HCT116 (cell line): ENCODE measurements around the gene APPBP2. TPM values are rescaled to one million over a fixed set of nuclear protein-coding genes. Genes with fewer than 3 reads are reported as not detected.

ENCODE experiments used
- ATAC-seq: fragments of 200-7000 bp; cut with Tn5 transposase; 2 replicates; pipeline ENCODE4 v1.9.1; 2020; ENCODE audit warnings: mild to moderate bottlenecking, moderate library complexity
- BruUV-seq: library from RNA; stranded (reverse); fragments of 400-500 nt; replicated peaks from 2 replicates; lab custom pipeline; 2021; lab: Mats Ljungman, UMichigan
- CTCF ChIA-PET: fragments of 300-600 bp; sonication (Branson Sonifier 250); formaldehyde crosslinking; loops from one replicate; lab custom pipeline; 2021; ENCODE audit warnings: antibody characterized with exemption; lab: Charles Lee
- POLR2A ChIA-PET: fragments of 300-600, 350-600 bp; sonication (Branson Sonifier 250); formaldehyde crosslinking; loops from one replicate; lab custom pipeline; 2021; ENCODE audit warnings: antibody characterized with exemption; lab: Charles Lee
- RAD21 ChIA-PET, 2 experiments: fragments of 300-600 bp; sonication (Branson Sonifier 250); formaldehyde crosslinking; loops; one replicate each; lab custom pipeline; 2023; ENCODE audit warnings: low total read pairs in 2 of 2; ENCODE audit not compliant: uncharacterized antibody in 2 of 2, unreplicated experiment in 2 of 2, low non-redundant PET in 1 of 2; lab: Charles Lee
- DNase-seq: peaks from one replicate; pipeline ENCODE4 v3.0.0-alpha.2; 2010; ENCODE audit warnings: low read depth, low spot score
- H2AFZ ChIP-seq: fragments of 200-600 bp; shearing (Covaris generic), sonication (generic); 2 replicates; pipeline ENCODE4 v1.6.1; 2017; ENCODE audit warnings: low read depth, mixed run types, mixed read lengths, antibody characterized with exemption, low read length; ENCODE audit not compliant: poor library complexity, severe bottlenecking
- H3K27ac ChIP-seq: 2 replicates; pipeline ENCODE4 v1.5.1; 2012; ENCODE audit warnings: low read depth, low read length
- H3K27me3 ChIP-seq: fragments of 200-600 bp; sonication (generic); 2 replicates; pipeline ENCODE4 v1.6.1; 2016; ENCODE audit warnings: mixed run types, low read length, mixed read lengths; ENCODE audit not compliant: insufficient read depth
- H3K36me3 ChIP-seq, 2 experiments: fragments of 200-500 bp in 1 of 2; fragments of 200-600 bp in 1 of 2; sonication (Bioruptor generic) in 1 of 2; sonication (generic) in 1 of 2; 2 replicates each; pipeline versions ENCODE4 v1.5.1 to v1.6.1; 2014 to 2016; ENCODE audit warnings: low read length in 2 of 2, inconsistent platforms in 1 of 2, mixed read lengths in 1 of 2, mixed run types in 1 of 2; ENCODE audit not compliant: insufficient read depth in 2 of 2, control insufficient read depth in 1 of 2
- H3K4me1 ChIP-seq, 2 experiments: fragments of 200-600 bp in 1 of 2; sonication (generic) in 1 of 2; 2 replicates each; pipeline versions ENCODE4 v1.5.1 to v1.6.1; 2012 to 2017; ENCODE audit warnings: low read length in 2 of 2, inconsistent platforms in 1 of 2, mild to moderate bottlenecking in 1 of 2, mixed read lengths in 1 of 2, mixed run types in 1 of 2, moderate library complexity in 1 of 2; ENCODE audit not compliant: insufficient read depth in 2 of 2, control insufficient read depth in 1 of 2
- H3K4me2 ChIP-seq: fragments of 200-600 bp; sonication (generic); 2 replicates; pipeline ENCODE4 v1.6.1; 2017; ENCODE audit warnings: mixed run types, low read length, mixed read lengths
- H3K4me3 ChIP-seq, 2 experiments: fragments of 200-600 bp in 1 of 2; sonication (generic) in 1 of 2; replicated peaks in 1 of 2; 2 replicates each; pipeline ENCODE4 v1.5.1; 2011 to 2016; ENCODE audit warnings: low read length in 2 of 2, control low read depth in 1 of 2, low read depth in 1 of 2, mild to moderate bottlenecking in 1 of 2, mixed read lengths in 1 of 2, mixed run types in 1 of 2
- H3K79me2 ChIP-seq: fragments of 200-600 bp; sonication (generic); 2 replicates; pipeline ENCODE4 v1.6.1; 2017; ENCODE audit warnings: mild to moderate bottlenecking, mixed run types, low read length, moderate library complexity, mixed read lengths; ENCODE audit not compliant: insufficient read depth
- H3K9ac ChIP-seq: fragments of 200-600 bp; sonication (generic); 2 replicates; pipeline ENCODE4 v1.6.1; 2016; ENCODE audit warnings: low read length, mixed read lengths
- H3K9me2 ChIP-seq: fragments of 200-600 bp; sonication (generic), shearing (Covaris generic); 2 replicates; pipeline ENCODE4 v1.6.1; 2017; ENCODE audit warnings: mixed run types, mild to moderate bottlenecking, moderate library complexity; ENCODE audit not compliant: insufficient read depth
- H3K9me3 ChIP-seq, 2 experiments: fragments of 200-500 bp in 1 of 2; fragments of 200-600 bp in 1 of 2; sonication (Bioruptor generic) in 1 of 2; sonication (generic) in 1 of 2; 2 replicates each; pipeline ENCODE4 v1.6.1; 2014 to 2017; ENCODE audit warnings: low read length in 2 of 2, mixed read lengths in 2 of 2, inconsistent platforms in 1 of 2, low read depth in 1 of 2, mild to moderate bottlenecking in 1 of 2, mixed run types in 1 of 2, moderate library complexity in 1 of 2; ENCODE audit not compliant: control insufficient read depth in 1 of 2, insufficient read depth in 1 of 2
- H4K20me1 ChIP-seq: fragments of 200-600 bp; sonication (generic), shearing (Covaris generic); 2 replicates; pipeline ENCODE4 v1.6.1; 2017; ENCODE audit warnings: mixed run types, mild to moderate bottlenecking, moderate library complexity; ENCODE audit not compliant: insufficient read depth
- CBX3 ChIP-seq: IDR thresholded peaks from 2 replicates; pipeline ENCODE4 v1.6.1; 2012; ENCODE audit warnings: low read depth
- EGR1 ChIP-seq: IDR thresholded peaks from 2 replicates; pipeline ENCODE4 v1.6.1; 2012; ENCODE audit warnings: low read depth
- EZH2 ChIP-seq: fragments of 200-600 bp; sonication (generic); IDR thresholded peaks from 2 replicates; pipeline ENCODE4 v1.6.1; 2017; ENCODE audit warnings: antibody characterized with exemption, mixed run types
- FOSL1 ChIP-seq: IDR thresholded peaks from 2 replicates; pipeline ENCODE4 v1.6.1; 2012; ENCODE audit warnings: low read depth
- JUND ChIP-seq: IDR thresholded peaks from 2 replicates; pipeline ENCODE4 v1.6.1; 2012
- POLR2A ChIP-seq: IDR thresholded peaks from 2 replicates; pipeline ENCODE4 v1.7.0; 2011; ENCODE audit warnings: borderline replicate concordance; ENCODE audit not compliant: insufficient read depth, insufficient read length; ENCODE audit errors: extremely low read depth
- POLR2AphosphoS5 ChIP-seq: IDR thresholded peaks from 2 replicates; pipeline ENCODE4 v1.6.1; 2011; ENCODE audit warnings: mild to moderate bottlenecking, low read depth, low read length, moderate library complexity
- RAD21 ChIP-seq: IDR thresholded peaks from 2 replicates; pipeline ENCODE4 v1.6.1; 2012; ENCODE audit warnings: low read depth, mild to moderate bottlenecking
- SIN3A ChIP-seq: IDR thresholded peaks from 2 replicates; pipeline ENCODE4 v1.6.1; 2012; ENCODE audit warnings: low read depth
- SP1 ChIP-seq: IDR thresholded peaks from 2 replicates; pipeline ENCODE4 v1.6.1; 2012; ENCODE audit warnings: low read depth
- SRF ChIP-seq: IDR thresholded peaks from 2 replicates; pipeline ENCODE4 v1.6.1; 2012; ENCODE audit warnings: low read depth
- TCF7L2 ChIP-seq: IDR thresholded peaks from 2 replicates; pipeline ENCODE4 v1.7.0; 2011; ENCODE audit warnings: borderline replicate concordance, inconsistent platforms; ENCODE audit not compliant: insufficient read depth, insufficient read length; ENCODE audit errors: extremely low read depth
- YY1 ChIP-seq: IDR thresholded peaks from 2 replicates; pipeline ENCODE4 v1.6.1; 2011; ENCODE audit warnings: low read length, low read depth, moderate library complexity, mild to moderate bottlenecking; ENCODE audit not compliant: insufficient replicate concordance; ENCODE audit errors: extremely low read depth
- intact Hi-C: fragments of 100-400 bp; cut with micrococcal nuclease; formaldehyde crosslinking; loops from 2 replicates; pipeline ENCODE4 v1.10.0; 2022
- total RNA-seq: library from RNA; stranded (reverse); gene quantifications from one replicate; pipeline ENCODE4 v1.2.1, GENCODE V29; 2021; ENCODE audit not compliant: unreplicated experiment
- TF ChIP-seq, protein P1 (sequence below), 3 experiments: fragments of 200-600 bp in 1 of 3; sonication (generic) in 1 of 3; IDR thresholded peaks in 2 of 3; conservative IDR thresholded peaks in 1 of 3; 2 replicates each; pipeline ENCODE4 v1.5.1; 2012 to 2017; ENCODE audit warnings: low read depth in 2 of 3, low read length in 2 of 3, antibody characterized with exemption in 1 of 3, borderline replicate concordance in 1 of 3, control low read depth in 1 of 3, mild to moderate bottlenecking in 1 of 3, mixed read lengths in 1 of 3, mixed run types in 1 of 3, moderate library complexity in 1 of 3; ENCODE audit not compliant: insufficient read depth in 1 of 3
- TF ChIP-seq, protein P2 (sequence below): IDR thresholded peaks from 2 replicates; pipeline ENCODE4 v1.6.1; 2012

Gene APPBP2
- total RNA-seq, 1 experiment from 2014 or later, result 35.8 TPM

DNA sequence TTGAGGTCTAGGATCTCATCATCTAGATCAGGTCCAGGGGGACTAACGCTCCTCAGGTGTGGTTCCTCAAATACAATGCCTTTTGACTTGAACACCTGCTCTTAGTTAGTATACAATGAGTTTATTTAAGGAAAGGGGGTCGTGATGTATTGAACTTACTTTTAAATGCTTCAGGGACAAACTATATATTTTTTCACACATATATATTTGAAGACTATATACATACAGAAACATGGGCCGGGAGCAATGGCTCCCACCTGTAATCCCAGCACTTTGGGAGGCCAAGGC lies 122.6 kb downstream of the APPBP2 start:
- ATAC-seq (no peak), DNase-seq (no peak)
- H3K36me3 ChIP-seq, result no peaks in the 10 kb centered on the region
- ChIA-PET CTCF (no interaction called here), POLR2A (no interaction called here), RAD21 (no interaction called here)
- H3K4me3 ChIP-seq, result no peak overlapping the region
- H2AFZ ChIP-seq, result no peak overlapping the region
- H3K9me2 ChIP-seq, result no peaks in the 10 kb centered on the region
- H3K27ac ChIP-seq, result no peak overlapping the region
- H3K4me2 ChIP-seq, result no peak overlapping the region
- H3K9me3 ChIP-seq, result no peaks in the 10 kb centered on the region
- no peak overlapping the region for H3K9ac ChIP-seq
- intact Hi-C loops, result no loop called here
- TF ChIP-seq POLR2A (no peak), RAD21 (no peak), JUND (no peak)
- TF ChIP-seq, protein P1, sequence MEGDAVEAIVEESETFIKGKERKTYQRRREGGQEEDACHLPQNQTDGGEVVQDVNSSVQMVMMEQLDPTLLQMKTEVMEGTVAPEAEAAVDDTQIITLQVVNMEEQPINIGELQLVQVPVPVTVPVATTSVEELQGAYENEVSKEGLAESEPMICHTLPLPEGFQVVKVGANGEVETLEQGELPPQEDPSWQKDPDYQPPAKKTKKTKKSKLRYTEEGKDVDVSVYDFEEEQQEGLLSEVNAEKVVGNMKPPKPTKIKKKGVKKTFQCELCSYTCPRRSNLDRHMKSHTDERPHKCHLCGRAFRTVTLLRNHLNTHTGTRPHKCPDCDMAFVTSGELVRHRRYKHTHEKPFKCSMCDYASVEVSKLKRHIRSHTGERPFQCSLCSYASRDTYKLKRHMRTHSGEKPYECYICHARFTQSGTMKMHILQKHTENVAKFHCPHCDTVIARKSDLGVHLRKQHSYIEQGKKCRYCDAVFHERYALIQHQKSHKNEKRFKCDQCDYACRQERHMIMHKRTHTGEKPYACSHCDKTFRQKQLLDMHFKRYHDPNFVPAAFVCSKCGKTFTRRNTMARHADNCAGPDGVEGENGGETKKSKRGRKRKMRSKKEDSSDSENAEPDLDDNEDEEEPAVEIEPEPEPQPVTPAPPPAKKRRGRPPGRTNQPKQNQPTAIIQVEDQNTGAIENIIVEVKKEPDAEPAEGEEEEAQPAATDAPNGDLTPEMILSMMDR (IDR thresholded peaks at IDR 0.05 in 2 of 3, conservative IDR thresholded peaks at IDR 0.05 in 1 of 3; ENCODE audit: borderline replicate concordance in 1 of 3, insufficient read depth in 1 of 3, low read depth in 2 of 3, low read length in 2 of 3), result no peak
- H3K79me2 ChIP-seq, result no peaks in the 10 kb centered on the region
- no peaks in the 10 kb centered on the region for H4K20me1 ChIP-seq
- BruUV-seq, result no TSS peak
- H3K27me3 ChIP-seq, result no peaks in the 10 kb centered on the region
- no peaks in the 10 kb centered on the region for H3K4me1 ChIP-seq

DNA sequence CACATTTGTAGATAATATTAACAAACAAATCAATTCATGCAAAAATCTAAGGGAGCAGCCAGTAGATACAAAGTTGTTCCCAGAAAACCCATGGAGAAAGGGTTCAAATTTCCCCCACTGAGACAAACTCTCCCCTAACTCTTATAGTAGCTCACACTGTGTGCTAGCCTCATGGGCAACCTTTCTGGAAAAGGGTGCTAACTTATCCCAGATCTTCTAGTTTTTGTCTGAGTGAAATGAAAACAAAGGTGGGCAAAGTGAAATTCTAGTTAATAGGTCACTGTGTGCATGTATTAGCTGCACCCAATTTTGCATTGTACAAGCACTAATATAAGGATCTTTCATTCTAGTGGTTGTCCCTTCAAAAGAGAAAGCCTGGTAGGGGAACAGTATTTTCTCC lies 124.2 kb downstream of the APPBP2 start:
- no peak overlapping the region for H3K4me3 ChIP-seq
- ChIA-PET POLR2A (no interaction called here), CTCF (no interaction called here), RAD21 (no interaction called here)
- intact Hi-C loops, result no loop called here
- no peaks in the 10 kb centered on the region for H4K20me1 ChIP-seq
- no peaks in the 10 kb centered on the region for H3K9me3 ChIP-seq
- H3K4me1 ChIP-seq, result no peaks in the 10 kb centered on the region
- H3K4me2 ChIP-seq, result no peak overlapping the region
- ATAC-seq (no peak), DNase-seq (no peak)
- H3K79me2 ChIP-seq, result no peaks in the 10 kb centered on the region
- BruUV-seq, result no TSS peak
- H2AFZ ChIP-seq, result no peak overlapping the region
- H3K9me2 ChIP-seq, result no peaks in the 10 kb centered on the region
- no peaks in the 10 kb centered on the region for H3K36me3 ChIP-seq
- no peak overlapping the region for H3K27ac ChIP-seq
- H3K9ac ChIP-seq, result no peak overlapping the region
- no peaks in the 10 kb centered on the region for H3K27me3 ChIP-seq
- TF ChIP-seq, protein P2, sequence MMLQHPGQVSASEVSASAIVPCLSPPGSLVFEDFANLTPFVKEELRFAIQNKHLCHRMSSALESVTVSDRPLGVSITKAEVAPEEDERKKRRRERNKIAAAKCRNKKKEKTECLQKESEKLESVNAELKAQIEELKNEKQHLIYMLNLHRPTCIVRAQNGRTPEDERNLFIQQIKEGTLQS, result no peak
- TF ChIP-seq RAD21, result no peak
- no peak for TF ChIP-seq EZH2
- no peak for TF ChIP-seq FOSL1
- TF ChIP-seq SRF, result no peak
- TF ChIP-seq YY1, result no peak
- TF ChIP-seq EGR1, result no peak
- no peak for TF ChIP-seq CBX3
- TF ChIP-seq POLR2AphosphoS5, result no peak
- TF ChIP-seq, protein P1 (IDR thresholded peaks at IDR 0.05 in 2 of 3, conservative IDR thresholded peaks at IDR 0.05 in 1 of 3; ENCODE audit: borderline replicate concordance in 1 of 3, insufficient read depth in 1 of 3, low read depth in 2 of 3, low read length in 2 of 3), result no peak
- TF ChIP-seq SP1, result no peak
- no peak for TF ChIP-seq SIN3A
- TF ChIP-seq TCF7L2, result no peak
